ENCODE measurements around the gene GAS2.

Gene GAS2

DNA sequence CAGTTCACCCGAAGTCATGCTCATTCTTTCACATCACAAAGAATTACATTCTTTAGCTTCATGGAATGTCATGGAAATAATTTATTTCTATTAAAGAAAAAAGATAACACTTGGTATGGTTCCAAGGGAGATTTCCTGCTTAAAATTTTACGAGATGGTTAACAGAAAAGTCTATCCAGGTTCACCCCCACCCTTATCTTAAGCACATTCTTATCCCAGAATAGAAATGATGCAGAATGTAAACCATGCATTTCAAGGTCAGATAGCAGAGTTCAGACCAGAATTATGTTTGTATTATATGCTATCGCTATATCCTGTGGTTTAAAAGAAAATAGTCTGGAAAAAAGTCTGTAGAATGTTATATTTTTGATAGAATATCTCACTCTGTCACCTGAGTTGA lies 58.7 kb downstream of the GAS2 start:
- DNase-seq (ENCODE audit: extremely low read depth, low read depth): no peak
- TF ChIP-seq, protein P1, sequence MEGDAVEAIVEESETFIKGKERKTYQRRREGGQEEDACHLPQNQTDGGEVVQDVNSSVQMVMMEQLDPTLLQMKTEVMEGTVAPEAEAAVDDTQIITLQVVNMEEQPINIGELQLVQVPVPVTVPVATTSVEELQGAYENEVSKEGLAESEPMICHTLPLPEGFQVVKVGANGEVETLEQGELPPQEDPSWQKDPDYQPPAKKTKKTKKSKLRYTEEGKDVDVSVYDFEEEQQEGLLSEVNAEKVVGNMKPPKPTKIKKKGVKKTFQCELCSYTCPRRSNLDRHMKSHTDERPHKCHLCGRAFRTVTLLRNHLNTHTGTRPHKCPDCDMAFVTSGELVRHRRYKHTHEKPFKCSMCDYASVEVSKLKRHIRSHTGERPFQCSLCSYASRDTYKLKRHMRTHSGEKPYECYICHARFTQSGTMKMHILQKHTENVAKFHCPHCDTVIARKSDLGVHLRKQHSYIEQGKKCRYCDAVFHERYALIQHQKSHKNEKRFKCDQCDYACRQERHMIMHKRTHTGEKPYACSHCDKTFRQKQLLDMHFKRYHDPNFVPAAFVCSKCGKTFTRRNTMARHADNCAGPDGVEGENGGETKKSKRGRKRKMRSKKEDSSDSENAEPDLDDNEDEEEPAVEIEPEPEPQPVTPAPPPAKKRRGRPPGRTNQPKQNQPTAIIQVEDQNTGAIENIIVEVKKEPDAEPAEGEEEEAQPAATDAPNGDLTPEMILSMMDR (IDR thresholded peaks at IDR 0.05; ENCODE audit: low read depth, low read length): no peak

DNA sequence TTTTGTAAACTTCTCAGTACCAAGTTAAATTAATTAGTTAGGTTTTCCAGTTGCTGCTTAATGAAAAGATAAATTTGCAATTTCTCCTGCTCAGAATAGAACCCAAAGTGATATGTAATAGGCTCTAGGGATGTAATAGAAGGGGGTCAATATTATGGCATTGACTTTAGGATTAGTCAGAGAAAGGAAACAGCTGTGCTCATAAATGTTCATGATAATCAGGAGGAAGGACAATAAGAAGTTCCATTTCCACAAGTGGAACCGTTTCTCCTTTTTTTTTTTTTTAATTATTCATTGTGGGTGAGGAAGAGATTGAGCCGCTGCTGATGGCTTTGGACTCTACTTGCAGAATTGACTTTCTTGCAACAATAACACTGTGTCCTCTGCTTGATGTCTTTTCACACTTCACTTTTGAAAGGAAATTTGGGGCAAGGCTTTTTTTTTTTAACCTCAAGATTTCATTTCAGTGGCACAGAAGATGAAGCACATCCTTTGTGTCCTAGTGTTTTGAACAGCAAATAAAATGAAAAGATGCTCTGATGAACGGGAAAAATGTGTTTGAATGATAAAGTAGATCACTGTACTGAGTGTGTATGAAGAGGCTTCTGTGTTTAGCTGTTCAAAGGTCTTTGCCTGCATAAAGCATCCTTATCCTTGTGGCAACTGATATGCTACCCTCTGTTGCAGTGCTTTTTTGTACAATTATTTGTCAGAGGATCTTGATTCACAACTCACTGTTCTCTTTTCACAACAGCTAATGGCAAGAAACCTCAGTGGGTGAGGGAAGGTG lies 62.4 kb downstream of the GAS2 start:
- no peak for DNase-seq (ENCODE audit: extremely low read depth, low read depth)

DNA sequence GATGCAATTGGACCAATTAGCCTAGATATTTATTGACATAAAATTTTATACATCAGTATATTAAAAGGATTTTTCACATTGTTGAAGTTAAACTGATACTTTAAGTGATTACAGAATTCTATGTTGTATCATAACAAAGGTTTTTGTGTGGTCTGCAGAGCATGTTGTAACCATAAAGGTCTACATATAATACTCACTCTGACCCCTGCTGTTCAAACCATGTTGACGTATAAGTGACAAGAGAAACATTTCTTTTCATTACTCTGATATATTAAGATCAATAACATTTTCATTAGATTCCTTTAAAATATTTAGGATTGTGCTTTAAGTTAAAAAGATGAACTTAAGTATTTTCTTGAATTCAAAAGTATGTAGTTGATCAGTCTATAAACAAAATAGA lies 63.9 kb downstream of the GAS2 start:
- no peak for DNase-seq (ENCODE audit: extremely low read depth, low read depth)
- TF ChIP-seq, protein P1 (IDR thresholded peaks at IDR 0.05; ENCODE audit: low read depth, low read length): no peak; the same call in 1 of the 2 replicates

More for the DNA sequence above, 62.4 kb downstream of the GAS2 start:
- TF ChIP-seq, protein P1 (IDR thresholded peaks at IDR 0.05; ENCODE audit: low read depth, low read length): no peak

DNA sequence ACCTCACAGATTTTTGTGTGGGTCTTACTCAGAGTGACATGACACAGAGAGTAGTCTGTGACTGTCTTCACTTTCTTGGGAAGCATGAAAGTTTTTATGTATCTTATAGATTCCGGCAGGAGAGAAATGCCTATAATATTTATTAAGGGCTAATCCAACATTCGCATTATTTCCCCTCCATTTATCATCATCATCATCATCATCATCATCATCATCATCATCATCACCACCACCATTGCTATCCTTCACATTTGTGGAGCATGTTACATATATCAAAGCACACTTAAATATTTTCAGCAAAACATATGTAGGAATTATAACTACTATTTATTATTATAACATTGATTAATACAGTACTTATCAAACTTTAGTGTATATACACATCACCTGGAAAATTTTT lies 66.2 kb downstream of the GAS2 start:
- DNase-seq (ENCODE audit: extremely low read depth, low read depth): no peak

DNA sequence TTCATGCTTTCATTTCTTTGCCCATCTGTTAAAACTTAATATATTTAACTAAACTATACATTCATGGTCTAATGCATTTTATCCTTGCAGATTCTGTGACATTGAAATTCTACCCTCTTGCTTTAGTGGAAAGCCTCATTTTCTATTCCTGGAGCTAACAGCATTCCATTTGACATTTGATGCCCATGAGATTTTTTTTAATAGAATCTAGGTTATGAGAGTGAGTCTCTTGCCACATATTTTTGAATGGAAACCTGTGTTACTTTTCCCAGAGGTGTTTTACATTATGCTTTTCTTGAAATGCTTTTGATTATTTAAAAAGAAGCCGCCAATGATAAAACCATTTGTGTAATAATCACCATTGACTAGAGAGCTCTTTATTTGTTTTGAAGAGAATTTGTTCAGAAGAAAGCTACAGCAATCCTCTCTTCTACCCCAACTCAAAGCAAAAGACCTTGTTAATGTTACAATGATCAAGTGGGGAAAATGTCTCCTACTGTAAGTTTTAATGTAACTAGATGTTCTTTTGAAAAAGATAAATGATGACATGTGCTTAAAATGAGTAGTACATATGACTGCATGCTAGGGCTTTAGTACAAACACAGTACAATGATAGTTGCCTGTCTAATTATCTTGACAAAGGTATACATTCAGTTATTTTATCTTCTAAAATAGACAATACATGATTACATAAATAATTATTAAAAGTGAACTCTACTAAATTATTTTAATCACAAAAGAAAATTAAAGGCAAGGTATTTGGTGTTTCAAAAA lies 67.3 kb downstream of the GAS2 start:
- TF ChIP-seq, protein P1 (IDR thresholded peaks at IDR 0.05; ENCODE audit: low read depth, low read length): no peak
- DNase-seq (ENCODE audit: extremely low read depth, low read depth): no peak

More for the DNA sequence above, 66.2 kb downstream of the GAS2 start:
- TF ChIP-seq, protein P1 (IDR thresholded peaks at IDR 0.05; ENCODE audit: low read depth, low read length): no peak

DNA sequence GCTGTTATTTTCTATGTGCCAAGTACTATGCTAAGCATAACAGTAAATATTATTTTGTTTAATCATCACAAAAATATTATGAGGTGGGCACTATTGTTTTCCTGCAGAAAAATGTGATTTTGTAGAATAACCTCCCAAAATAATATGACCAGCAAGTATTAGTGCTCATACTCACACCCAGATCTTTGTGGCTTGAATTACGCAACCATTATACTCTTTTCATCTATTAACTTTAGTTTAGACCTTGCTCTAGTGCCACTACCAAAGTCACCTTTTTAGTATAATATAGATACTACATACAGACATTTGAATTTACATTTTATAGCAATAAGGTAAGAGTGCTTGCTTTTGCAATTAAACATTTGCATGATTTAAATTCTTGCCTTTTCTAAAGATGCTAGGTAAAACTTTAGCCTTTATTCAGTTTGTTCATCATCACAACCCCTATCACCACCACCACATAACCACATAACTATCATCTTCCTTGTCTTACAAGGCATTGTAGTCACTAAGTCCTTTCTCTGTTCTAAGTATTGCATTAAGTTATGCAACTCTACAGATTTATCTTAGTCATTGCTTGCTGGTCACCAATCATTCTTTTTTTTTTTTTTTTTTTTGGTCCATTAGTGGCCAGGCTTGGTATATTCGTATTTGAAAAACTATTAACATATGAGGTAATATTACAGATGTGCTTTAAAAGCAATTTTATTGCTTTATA lies 68.4 kb downstream of the GAS2 start:
- no peak for DNase-seq (ENCODE audit: extremely low read depth, low read depth)
- TF ChIP-seq, protein P1 (IDR thresholded peaks at IDR 0.05; ENCODE audit: low read depth, low read length): no peak

Measured in AG09319 (cell line).